HG03280 (cell line): ENCODE measurements around the gene FCN3.

ENCODE experiments used
- ATAC-seq: cut with Tn5 transposase; IDR thresholded peaks from one replicate; pipeline ENCODE4 v1.9.1; 2021; ENCODE audit warnings: mild to moderate bottlenecking, moderate library complexity; ENCODE audit not compliant: unreplicated experiment

FCN3 gene

GRCh38 chr1:27343639-27344025 is 31.0 kb downstream of the FCN3 start:
- ATAC-seq, result no peak

- no peak for ATAC-seq
Observed at GRCh38 chr1:27342778-27343638, 31.6 kb downstream of the FCN3 start.

- no peak for ATAC-seq
Observed at GRCh38 chr1:27342391-27342777, 32.2 kb downstream of the FCN3 start.

GRCh38 chr1:27341525-27342252 is 32.9 kb downstream of the FCN3 start, which contains the start of gene SYTL1:
Gene SYTL1, plus strand, starts transcription at chr1:27342022. Its CDS starts 3,313 bp downstream, at chr1:27345335.
- peak; percentile 67 for ATAC-seq

GRCh38 chr1:27339213-27339612 is 35.4 kb downstream of the FCN3 start:
- no peak for ATAC-seq

- ATAC-seq, result no peak
Observed at GRCh38 chr1:27338751-27339150, 35.9 kb downstream of the FCN3 start.

GRCh38 chr1:27336756-27337155 is 37.9 kb downstream of the FCN3 start:
- ATAC-seq, result no peak

GRCh38 chr1:27335506-27336422 is 38.9 kb downstream of the FCN3 start:
- ATAC-seq, result no peak

- ATAC-seq, result no peak
Observed at GRCh38 chr1:27333717-27334279, 40.8 kb downstream of the FCN3 start.

GRCh38 chr1:27332536-27333281 is 41.9 kb downstream of the FCN3 start:
- ATAC-seq, result no peak

- ATAC-seq, result no peak
Observed at GRCh38 chr1:27331922-27332321, 42.7 kb downstream of the FCN3 start.

GRCh38 chr1:27331426-27331825 is 43.2 kb downstream of the FCN3 start:
- no peak for ATAC-seq

- no peak for ATAC-seq
Observed at GRCh38 chr1:27330786-27331185, 43.8 kb downstream of the FCN3 start.

- ATAC-seq, result no peak
Observed at GRCh38 chr1:27327964-27328363, 46.7 kb downstream of the FCN3 start.

GRCh38 chr1:27325286-27325685 is 49.3 kb downstream of the FCN3 start:
- ATAC-seq, result no peak

GRCh38 chr1:27322569-27323240 is 51.9 kb downstream of the FCN3 start:
- no peak for ATAC-seq

GRCh38 chr1:27321813-27322568 is 52.6 kb downstream of the FCN3 start, which contains the start of gene TMEM222:
Gene TMEM222, plus strand, starts transcription at chr1:27322163. Its CDS starts 35 bp downstream, at chr1:27322198.
- peak; percentile 94 for ATAC-seq
